GM12891 (cell line): Measurements from ENCODE around the gene VCAN.

Experiments
- PAX5 ChIP-seq: IDR thresholded peaks from 2 replicates; pipeline ENCODE4 v1.6.1; 2011; ENCODE audit warnings: low read length, moderate library complexity, mild to moderate bottlenecking; ENCODE audit not compliant: insufficient read depth, severe bottlenecking
- POLR2A ChIP-seq: IDR thresholded peaks from 2 replicates; pipeline ENCODE4 v1.6.1; 2011; ENCODE audit warnings: low read depth, low read length, control low read depth
- TAF1 ChIP-seq: IDR thresholded peaks from 2 replicates; pipeline ENCODE4 v1.6.1; 2011; ENCODE audit warnings: low read depth, low read length, control low read depth

DNA sequence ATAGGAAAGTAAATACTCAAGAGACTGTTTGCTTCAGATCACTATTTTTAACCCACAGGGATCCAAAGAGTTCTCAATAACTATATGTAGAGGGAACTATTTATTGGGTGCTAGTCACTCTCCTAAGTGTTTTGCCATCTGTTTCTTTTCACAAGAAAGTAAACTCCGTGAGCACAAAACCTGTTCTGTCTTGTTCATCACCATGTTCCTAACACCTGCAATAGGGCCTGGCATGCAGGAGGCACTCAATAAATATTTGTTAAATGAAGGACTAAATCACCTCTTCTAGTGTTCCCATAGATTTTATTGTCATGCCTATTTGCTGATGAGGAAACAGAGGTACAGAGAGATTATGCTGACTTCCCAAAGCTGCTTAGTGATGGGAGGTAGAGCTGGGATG is 118.2 kb downstream of the VCAN start:
- TF ChIP-seq POLR2A (no peak), PAX5 (no peak), TAF1 (no peak)
